Astrocyte of the spinal cord (primary cell): ENCODE results near the gene NCOA1.

Experiments
- DNase-seq: peaks from one replicate; pipeline ENCODE4 v3.0.0; 2011; ENCODE audit warnings: low read depth, low spot score
- H3K4me3 ChIP-seq: 2 replicates; pipeline ENCODE4 v1.5.1; 2011; ENCODE audit warnings: low read depth, mild to moderate bottlenecking, low read length, moderate library complexity
- in situ Hi-C: cut with HindIII; loops from 2 replicates; pipeline ENCODE4 v1.10.0; 2017; ENCODE audit warnings: low sequenced_read_pairs
- TF ChIP-seq, protein P1 (sequence below): IDR thresholded peaks from 2 replicates; pipeline ENCODE4 v1.5.1; 2012; ENCODE audit warnings: low read depth, mild to moderate bottlenecking, low read length, inconsistent platforms

NCOA1 gene

DNA sequence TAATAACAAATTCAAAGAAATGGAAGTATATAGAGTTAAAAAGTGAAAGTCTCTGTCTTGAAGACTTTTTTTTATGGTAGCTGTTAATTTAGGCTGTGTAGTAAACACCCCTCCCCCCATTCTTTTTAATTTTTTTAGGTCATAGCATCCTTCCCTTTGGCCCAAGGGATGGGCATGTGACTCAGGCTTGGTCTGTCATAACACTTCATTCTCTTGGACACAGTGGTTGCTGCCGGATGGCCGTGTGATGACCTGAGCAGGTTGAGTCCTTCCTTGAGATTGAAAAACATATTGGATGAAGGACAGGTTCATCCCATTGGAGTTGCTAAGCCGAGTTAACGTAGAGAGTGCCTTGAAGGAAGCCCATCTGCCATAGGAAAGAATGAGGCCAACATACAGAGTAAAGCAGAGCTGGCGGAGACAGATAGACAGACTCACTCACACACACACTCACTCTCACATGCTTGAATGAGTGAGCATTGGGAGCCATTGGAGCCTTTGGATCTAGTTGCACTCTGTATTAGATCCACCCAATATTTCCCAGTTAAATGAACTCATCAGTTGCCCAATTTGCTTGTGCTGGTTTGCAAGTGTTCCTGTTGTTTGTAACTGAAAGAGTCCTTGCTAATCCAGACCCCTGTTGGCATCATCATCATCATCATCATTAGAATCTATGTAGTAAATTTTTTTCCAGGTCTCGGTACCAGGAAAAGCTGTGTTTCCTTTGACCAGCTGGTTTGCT is 14.7 kb downstream of the NCOA1 start:
- no peak for DNase-seq

DNA sequence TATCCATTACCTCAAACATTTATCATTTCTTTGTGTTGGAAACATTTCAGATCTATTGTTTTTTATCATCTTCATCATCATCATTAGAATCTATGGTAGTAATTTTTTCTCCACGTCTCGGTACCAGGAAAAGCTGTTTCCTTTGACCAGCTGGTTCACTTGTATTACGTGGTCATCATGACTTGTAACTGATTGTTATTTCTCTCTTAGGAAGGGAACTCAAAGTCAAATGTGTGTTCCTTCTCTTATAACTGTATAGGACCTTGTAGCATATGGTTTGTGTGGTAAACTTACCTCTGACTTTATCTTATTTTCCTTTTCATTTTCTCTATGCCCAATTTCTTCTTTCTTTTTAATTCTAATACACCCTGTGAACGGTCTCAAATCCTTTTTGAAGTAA is 16.5 kb downstream of the NCOA1 start:
- no peak for DNase-seq
- in situ Hi-C loops = no loop called here
- TF ChIP-seq, protein P1, sequence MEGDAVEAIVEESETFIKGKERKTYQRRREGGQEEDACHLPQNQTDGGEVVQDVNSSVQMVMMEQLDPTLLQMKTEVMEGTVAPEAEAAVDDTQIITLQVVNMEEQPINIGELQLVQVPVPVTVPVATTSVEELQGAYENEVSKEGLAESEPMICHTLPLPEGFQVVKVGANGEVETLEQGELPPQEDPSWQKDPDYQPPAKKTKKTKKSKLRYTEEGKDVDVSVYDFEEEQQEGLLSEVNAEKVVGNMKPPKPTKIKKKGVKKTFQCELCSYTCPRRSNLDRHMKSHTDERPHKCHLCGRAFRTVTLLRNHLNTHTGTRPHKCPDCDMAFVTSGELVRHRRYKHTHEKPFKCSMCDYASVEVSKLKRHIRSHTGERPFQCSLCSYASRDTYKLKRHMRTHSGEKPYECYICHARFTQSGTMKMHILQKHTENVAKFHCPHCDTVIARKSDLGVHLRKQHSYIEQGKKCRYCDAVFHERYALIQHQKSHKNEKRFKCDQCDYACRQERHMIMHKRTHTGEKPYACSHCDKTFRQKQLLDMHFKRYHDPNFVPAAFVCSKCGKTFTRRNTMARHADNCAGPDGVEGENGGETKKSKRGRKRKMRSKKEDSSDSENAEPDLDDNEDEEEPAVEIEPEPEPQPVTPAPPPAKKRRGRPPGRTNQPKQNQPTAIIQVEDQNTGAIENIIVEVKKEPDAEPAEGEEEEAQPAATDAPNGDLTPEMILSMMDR = no peak

More for the DNA sequence above, 14.7 kb downstream of the NCOA1 start:
- in situ Hi-C loops = no loop called here
- TF ChIP-seq, protein P1 = no peak
- no peak overlapping the region for H3K4me3 ChIP-seq

DNA sequence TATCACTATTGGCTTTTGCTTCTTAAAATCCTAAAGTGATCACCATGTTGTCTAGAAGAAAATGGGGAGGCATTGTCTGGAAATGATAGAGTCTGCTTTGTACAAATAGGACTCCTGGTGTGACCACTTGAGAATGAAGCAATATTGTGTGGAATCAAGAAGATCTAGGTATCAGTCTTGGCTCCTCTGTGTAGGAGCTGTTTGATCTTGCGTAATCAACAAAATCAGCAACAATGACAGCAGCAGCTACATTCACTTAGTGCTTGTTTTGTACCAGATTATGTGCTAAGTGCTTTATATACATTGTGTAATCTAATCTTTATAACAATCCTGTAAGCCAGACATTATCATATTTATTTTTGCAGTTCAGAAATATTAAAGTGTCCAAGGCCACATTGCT is 17.8 kb downstream of the NCOA1 start:
- no peak overlapping the region for H3K4me3 ChIP-seq
- TF ChIP-seq, protein P1 = no peak
- in situ Hi-C loops = no loop called here
- no peak for DNase-seq

More for the DNA sequence above, 16.5 kb downstream of the NCOA1 start:
- H3K4me3 ChIP-seq = no peak overlapping the region

DNA sequence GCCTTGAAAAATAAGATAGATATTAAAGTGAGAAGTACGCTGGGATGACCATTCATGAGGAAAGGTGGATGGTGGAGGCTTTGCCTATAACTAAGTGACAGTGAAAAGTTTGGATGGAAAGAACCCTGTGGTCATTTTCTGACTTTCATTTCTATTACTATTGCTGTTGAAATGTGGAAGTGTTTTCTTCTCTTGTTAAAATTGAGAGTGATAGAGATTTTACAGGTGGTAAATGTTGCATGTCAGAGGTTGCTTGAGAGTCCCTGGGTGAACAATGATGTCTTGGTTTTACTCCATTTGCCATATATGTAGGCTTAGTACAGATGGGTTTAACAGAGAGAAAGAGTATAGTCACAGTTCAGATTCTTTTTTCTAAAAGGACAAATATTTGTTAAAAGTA is 18.4 kb downstream of the NCOA1 start:
- no peak for DNase-seq
- in situ Hi-C loops = no loop called here
- H3K4me3 ChIP-seq = no peak overlapping the region
- TF ChIP-seq, protein P1 = no peak

DNA sequence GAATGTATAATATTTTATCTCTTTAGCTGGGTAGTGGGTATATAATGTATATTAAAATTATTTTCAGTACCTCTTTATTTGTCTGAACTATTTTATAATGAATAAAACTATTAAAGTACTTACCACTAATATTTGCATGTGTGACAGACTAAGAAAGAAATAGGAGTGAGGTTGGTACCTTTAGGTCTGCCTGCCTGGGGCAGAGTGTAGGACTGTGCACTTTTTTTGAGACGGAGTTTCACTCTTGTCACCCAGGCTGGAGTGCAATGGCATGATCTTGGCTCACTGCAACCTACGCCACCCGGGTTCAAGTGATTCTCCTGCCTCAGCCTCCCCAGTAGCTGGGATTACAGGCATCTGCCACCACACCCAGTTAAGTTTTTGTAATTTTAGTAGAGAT is 18.8 kb downstream of the NCOA1 start:
- in situ Hi-C loops = no loop called here
- DNase-seq = no peak
- TF ChIP-seq, protein P1 = no peak
- no peak overlapping the region for H3K4me3 ChIP-seq

DNA sequence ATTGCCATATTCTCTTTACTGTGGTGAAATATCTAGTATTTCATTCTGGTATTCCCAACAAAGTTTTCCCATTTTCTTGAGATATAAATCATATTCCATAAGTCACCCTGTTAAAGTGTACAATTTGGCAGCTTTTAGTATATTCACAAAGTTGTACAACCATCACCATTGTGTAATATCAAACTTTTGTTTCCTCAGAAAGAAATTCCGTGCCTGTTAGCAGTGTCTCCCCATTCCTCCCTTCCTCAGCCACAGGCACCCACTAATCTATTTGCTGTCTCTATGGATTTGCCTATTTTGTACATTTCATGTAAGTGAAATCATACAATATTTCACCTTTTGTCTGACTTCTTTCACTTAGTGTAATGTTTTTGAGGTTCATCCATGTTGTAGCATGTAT is 19.7 kb downstream of the NCOA1 start:
- in situ Hi-C loops = no loop called here
- TF ChIP-seq, protein P1 = no peak
- DNase-seq = no peak
- H3K4me3 ChIP-seq = no peak overlapping the region
